Measurements from ENCODE around the gene RAPGEF4. TPM values are rescaled to one million over a fixed set of nuclear protein-coding genes. Genes with fewer than 3 reads are reported as not detected.

RAPGEF4 gene
- total and polyA plus RNA-seq, 2 of the 8 experiments (the other 6 are each of a cell fraction or from before 2014, with no cell fraction given): 1.2 to 2.6 TPM

DNA sequence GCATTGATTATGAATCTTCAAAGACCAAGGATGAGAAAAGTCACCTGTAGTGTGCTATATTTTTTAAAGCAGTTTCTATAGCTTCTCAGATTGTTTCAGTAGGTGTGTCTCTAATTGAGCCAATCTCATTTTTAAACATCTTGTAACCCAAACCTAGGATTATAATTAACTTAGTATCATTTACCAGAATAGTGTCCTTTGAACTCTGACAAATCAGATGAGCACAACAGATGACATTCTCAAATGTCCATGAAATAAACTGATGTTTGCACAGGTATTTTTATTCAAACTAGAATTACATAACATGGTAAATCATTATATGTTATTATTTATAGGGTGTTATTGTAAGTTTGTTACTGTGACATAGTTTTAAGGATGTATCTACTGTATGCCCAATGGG is 213.9 kb downstream of the RAPGEF4 start:
- CTCF ChIA-PET (ENCODE audit: partially characterized antibody): no interaction called here
- H2AFZ ChIP-seq (ENCODE audit: low read length): no peak overlapping the region
- H3K4me2 ChIP-seq (ENCODE audit: insufficient read depth in 1 of 2, low read depth in 2 of 2, low read length in 2 of 2): no peak overlapping the region
- H2BK120ac ChIP-seq (replicated peaks; ENCODE audit: low read depth, low read length): no peak overlapping the region
- H2BK15ac ChIP-seq (ENCODE audit: low read length): no peak overlapping the region
- H3K4ac ChIP-seq (replicated peaks; ENCODE audit: insufficient read length, low read depth, low read length): no peak overlapping the region
- no peak overlapping the region for H3K18ac ChIP-seq (ENCODE audit: extremely low read depth, low read length)
- H4K5ac ChIP-seq (ENCODE audit: insufficient read length, low read depth, low read length): no peak overlapping the region
- H3K23ac ChIP-seq (ENCODE audit: insufficient read length): no peak overlapping the region
- no peaks in the 10 kb centered on the region for H3K23me2 ChIP-seq (ENCODE audit: low read depth, low read length)
- DNase-seq (ENCODE audit: low read depth in 1 of 2, low spot score in 2 of 2) (no peak), FAIRE-seq (no peak)
- no peaks in the 10 kb centered on the region for H3K9me3 ChIP-seq (ENCODE audit: insufficient read depth in 2 of 2, low read depth in 1 of 2, low read length in 1 of 2)
- no peaks in the 10 kb centered on the region for H3K36me3 ChIP-seq (ENCODE audit: control insufficient read depth in 2 of 4, insufficient read depth in 4 of 4, low read length in 3 of 4)
- H3K4me1 ChIP-seq (replicated peaks in 1 of 4; ENCODE audit: control insufficient read depth in 3 of 4, insufficient read depth in 4 of 4, low read length in 3 of 4): peaks cover 0 to 6% (median under 1%) of the 10 kb centered on the region in 4 experiments; a peak in 2 of 7 replicates
- H3K27me3 ChIP-seq (replicated peaks in 1 of 4; ENCODE audit: control insufficient read depth in 3 of 4, extremely low read depth in 1 of 4, insufficient read depth in 3 of 4, low read length in 3 of 4): no peaks in the 10 kb centered on the region
- no peak overlapping the region for H3K4me3 ChIP-seq (ENCODE audit: extremely low read depth in 1 of 4, insufficient read depth in 2 of 4, low read depth in 3 of 4, low read length in 4 of 4)
- H4K20me1 ChIP-seq (replicated peaks in 1 of 2; ENCODE audit: control insufficient read depth in 1 of 2, insufficient read depth in 2 of 2, low read length in 2 of 2): no peaks in the 10 kb centered on the region
- H4K91ac ChIP-seq (replicated peaks; ENCODE audit: insufficient read length, low read length): no peak overlapping the region
- no peak overlapping the region for H3K56ac ChIP-seq (replicated peaks; ENCODE audit: insufficient read length, low read depth, low read length)
- H2BK5ac ChIP-seq (ENCODE audit: low read depth, low read length): no peak overlapping the region
- H2BK20ac ChIP-seq (ENCODE audit: low read length): no peak overlapping the region
- H4K8ac ChIP-seq (ENCODE audit: extremely low read depth, insufficient read depth, low read length): no peak overlapping the region
- H3K79me1 ChIP-seq (ENCODE audit: low read depth, low read length): no peaks in the 10 kb centered on the region
- POLR2A ChIA-PET (ENCODE audit: partially characterized antibody): no interaction called here
- no peak overlapping the region for H2BK12ac ChIP-seq (ENCODE audit: low read depth, low read length)
- no peak overlapping the region for H2AK5ac ChIP-seq (ENCODE audit: low read depth, low read length)
- no peaks in the 10 kb centered on the region for H3K79me2 ChIP-seq (ENCODE audit: control insufficient read depth in 1 of 2, insufficient read depth in 2 of 2, low read length in 2 of 2)
- H3K27ac ChIP-seq (ENCODE audit: low read depth, low read length): no peak overlapping the region
- no peak overlapping the region for H3K14ac ChIP-seq (ENCODE audit: insufficient read length)
- H3K9ac ChIP-seq (replicated peaks in 1 of 4; ENCODE audit: extremely low read depth in 1 of 4, low read depth in 3 of 4, low read length in 3 of 4): no peak overlapping the region
- no peak for TF ChIP-seq KDM4A (IDR thresholded peaks at IDR 0.05; ENCODE audit: low read depth, low read length, severe bottlenecking)
- TF ChIP-seq SAP30 (IDR thresholded peaks at IDR 0.05; ENCODE audit: insufficient read depth, insufficient replicate concordance, low read length): no peak
- no peak for TF ChIP-seq RNF2 (IDR thresholded peaks at IDR 0.05; ENCODE audit: borderline replicate concordance, low read depth, low read length, missing control alignments, poor library complexity, severe bottlenecking)
- TF ChIP-seq SRF (IDR thresholded peaks at IDR 0.05; ENCODE audit: low read depth, low read length): no peak
- TF ChIP-seq CHD1 (IDR thresholded peaks at IDR 0.05; ENCODE audit: low read depth, low read length): no peak
- no peak for TF ChIP-seq NANOG (IDR thresholded peaks at IDR 0.05; ENCODE audit: insufficient read depth, low read depth, low read length, poor library complexity, severe bottlenecking)
- no peak for TF ChIP-seq TAF7 (optimal IDR thresholded peaks at IDR 0.05; ENCODE audit: borderline replicate concordance, low read depth, low read length)
- TF ChIP-seq ZNF274 (IDR thresholded peaks at IDR 0.05; ENCODE audit: borderline replicate concordance, extremely low read depth, low read length): no peak
- TF ChIP-seq PHF8 (conservative IDR thresholded peaks at IDR 0.05; ENCODE audit: low read depth, low read length): no peak
- no peak for TF ChIP-seq CTBP2 (IDR thresholded peaks at IDR 0.05; ENCODE audit: borderline replicate concordance, insufficient read depth, insufficient read length, low read length)
- TF ChIP-seq SP2 (IDR thresholded peaks at IDR 0.05; ENCODE audit: low read length): no peak
- no peak for TF ChIP-seq SP4 (IDR thresholded peaks at IDR 0.05; ENCODE audit: low read length)
- no peak for TF ChIP-seq BRCA1 (IDR thresholded peaks at IDR 0.05; ENCODE audit: low read depth, low read length)
- TF ChIP-seq SUZ12 (IDR thresholded peaks at IDR 0.05; ENCODE audit: low read length): no peak
- no peak for TF ChIP-seq CREB1 (IDR thresholded peaks at IDR 0.05)

Measured in H1 (cell line).